Astrocyte of the spinal cord (primary cell): Measurements from ENCODE around the gene KRTAP5-7.

Source experiments
- DNase-seq: peaks from one replicate; pipeline ENCODE4 v3.0.0; 2011; ENCODE audit warnings: low read depth, low spot score
- H3K4me3 ChIP-seq: 2 replicates; pipeline ENCODE4 v1.5.1; 2011; ENCODE audit warnings: low read depth, mild to moderate bottlenecking, low read length, moderate library complexity
- in situ Hi-C: cut with HindIII; loops from 2 replicates; pipeline ENCODE4 v1.10.0; 2017; ENCODE audit warnings: low sequenced_read_pairs
- TF ChIP-seq, protein P1 (sequence below): IDR thresholded peaks from 2 replicates; pipeline ENCODE4 v1.5.1; 2012; ENCODE audit warnings: low read depth, mild to moderate bottlenecking, low read length, inconsistent platforms

Gene KRTAP5-7

DNA sequence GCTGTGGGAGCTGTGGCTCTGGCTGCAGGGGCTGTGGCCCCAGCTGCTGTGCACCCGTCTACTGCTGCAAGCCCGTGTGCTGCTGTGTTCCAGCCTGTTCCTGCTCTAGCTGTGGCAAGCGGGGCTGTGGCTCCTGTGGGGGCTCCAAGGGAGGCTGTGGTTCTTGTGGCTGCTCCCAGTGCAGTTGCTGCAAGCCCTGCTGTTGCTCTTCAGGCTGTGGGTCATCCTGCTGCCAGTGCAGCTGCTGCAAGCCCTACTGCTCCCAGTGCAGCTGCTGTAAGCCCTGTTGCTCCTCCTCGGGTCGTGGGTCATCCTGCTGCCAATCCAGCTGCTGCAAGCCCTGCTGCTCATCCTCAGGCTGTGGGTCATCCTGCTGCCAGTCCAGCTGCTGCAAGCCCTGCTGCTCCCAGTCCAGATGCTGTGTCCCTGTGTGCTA is 21.7 kb downstream of the KRTAP5-7 start:
- TF ChIP-seq, protein P1, sequence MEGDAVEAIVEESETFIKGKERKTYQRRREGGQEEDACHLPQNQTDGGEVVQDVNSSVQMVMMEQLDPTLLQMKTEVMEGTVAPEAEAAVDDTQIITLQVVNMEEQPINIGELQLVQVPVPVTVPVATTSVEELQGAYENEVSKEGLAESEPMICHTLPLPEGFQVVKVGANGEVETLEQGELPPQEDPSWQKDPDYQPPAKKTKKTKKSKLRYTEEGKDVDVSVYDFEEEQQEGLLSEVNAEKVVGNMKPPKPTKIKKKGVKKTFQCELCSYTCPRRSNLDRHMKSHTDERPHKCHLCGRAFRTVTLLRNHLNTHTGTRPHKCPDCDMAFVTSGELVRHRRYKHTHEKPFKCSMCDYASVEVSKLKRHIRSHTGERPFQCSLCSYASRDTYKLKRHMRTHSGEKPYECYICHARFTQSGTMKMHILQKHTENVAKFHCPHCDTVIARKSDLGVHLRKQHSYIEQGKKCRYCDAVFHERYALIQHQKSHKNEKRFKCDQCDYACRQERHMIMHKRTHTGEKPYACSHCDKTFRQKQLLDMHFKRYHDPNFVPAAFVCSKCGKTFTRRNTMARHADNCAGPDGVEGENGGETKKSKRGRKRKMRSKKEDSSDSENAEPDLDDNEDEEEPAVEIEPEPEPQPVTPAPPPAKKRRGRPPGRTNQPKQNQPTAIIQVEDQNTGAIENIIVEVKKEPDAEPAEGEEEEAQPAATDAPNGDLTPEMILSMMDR: no peak
- H3K4me3 ChIP-seq: no peak overlapping the region
- DNase-seq: no peak
- in situ Hi-C loops: no loop called here

DNA sequence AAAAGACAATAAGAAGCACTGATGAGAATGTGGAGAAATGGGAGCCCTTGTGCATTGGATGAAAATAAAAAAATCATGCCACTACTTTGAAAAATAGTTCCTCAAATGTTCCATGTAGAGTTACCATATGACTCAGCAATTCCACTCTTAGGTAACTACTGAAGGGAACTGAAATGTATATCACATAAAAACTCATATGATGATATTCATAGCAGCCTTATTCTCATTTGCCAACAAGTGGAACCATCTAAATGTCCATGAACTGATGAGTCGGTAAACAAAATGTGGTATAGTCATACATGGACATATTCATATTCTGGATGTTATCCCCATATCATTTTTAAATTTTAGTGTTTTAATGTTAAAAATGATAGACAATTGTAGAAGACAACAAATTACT is 24.6 kb downstream of the KRTAP5-7 start:
- in situ Hi-C loops: no loop called here

DNA sequence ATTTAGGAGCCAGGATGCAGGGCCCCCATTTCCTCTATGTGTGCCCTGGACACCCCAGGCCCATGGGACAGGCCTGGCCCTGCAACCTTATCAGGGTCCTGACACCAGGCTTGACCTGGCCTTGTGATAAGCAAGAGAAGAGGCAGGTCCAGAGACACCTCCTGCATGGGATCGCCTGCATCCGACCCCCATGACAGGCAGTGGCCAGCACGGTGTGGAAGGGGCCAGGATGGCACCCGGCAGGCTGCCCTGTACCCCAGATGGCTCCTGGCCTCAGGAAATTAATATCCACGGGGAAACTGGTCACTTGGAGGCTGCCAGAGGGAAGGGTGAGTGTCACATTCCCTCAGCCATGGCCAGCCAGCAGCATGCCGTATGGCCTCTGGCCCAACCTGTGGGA is 27.9 kb downstream of the KRTAP5-7 start:
- no peak overlapping the region for H3K4me3 ChIP-seq
- no peak for DNase-seq
- in situ Hi-C loops: no loop called here
- TF ChIP-seq, protein P1: no peak

More for the DNA sequence above, 24.6 kb downstream of the KRTAP5-7 start:
- no peak overlapping the region for H3K4me3 ChIP-seq
- TF ChIP-seq, protein P1: no peak
- no peak for DNase-seq

DNA sequence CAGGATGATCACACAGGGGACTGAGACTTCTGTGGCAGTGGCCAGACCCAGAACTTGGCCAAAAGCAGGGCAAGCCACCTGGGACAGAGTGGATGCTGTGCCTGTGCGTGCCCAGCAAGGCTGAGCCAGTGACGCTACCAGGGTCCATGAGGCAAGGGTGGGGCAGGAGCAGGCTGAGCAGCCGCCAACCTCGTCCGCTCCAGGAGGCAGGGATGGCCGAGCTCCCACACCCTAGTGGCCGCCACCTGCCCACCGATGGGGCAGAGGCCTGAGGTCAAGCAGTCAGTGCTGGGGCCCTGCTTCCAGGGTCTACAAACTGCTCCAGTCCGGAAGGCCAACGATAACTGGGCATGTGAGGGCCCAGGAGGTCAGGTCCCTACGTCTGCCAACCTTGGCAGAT is 28.4 kb downstream of the KRTAP5-7 start:
- no peak for DNase-seq
- TF ChIP-seq, protein P1: no peak
- H3K4me3 ChIP-seq: no peak overlapping the region
- in situ Hi-C loops: no loop called here

DNA sequence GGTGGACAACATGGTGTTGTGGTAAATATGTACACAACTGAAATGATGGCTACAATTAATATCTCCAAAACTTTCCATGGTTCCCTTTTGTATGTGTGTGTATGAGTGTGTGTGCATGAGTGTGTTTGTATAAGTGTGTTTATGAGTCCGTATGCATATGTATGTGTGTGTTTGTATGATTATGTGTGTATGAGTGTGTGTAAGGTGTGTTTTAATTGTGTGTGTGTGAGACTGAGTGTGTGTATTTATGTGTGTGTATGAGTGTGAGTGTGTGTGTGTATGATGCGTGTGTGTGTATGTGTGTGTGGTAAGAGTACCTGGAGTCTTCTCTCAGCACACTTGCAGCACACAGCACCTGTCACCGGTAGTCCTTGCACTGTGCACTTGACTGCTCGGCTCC is 29.0 kb downstream of the KRTAP5-7 start:
- in situ Hi-C loops: no loop called here

DNA sequence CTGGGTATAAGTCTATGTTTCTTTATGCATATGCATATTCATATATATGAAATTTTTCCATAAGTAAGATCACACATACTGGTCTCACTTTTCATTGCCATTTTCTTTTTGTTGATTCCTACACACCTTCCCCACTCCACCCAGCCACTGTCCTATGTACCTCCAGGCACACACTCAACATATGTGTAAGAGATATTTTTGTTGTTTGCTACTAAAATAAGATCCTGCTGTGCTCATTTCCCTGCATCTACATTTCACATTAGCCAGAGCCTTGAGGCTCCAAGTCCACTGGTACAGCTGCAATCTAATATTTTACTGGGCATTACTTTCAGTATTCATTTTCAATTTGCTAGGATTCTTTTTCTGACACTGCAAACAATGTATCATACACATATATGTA is 30.2 kb downstream of the KRTAP5-7 start:
- in situ Hi-C loops: no loop called here
- DNase-seq: no peak
- no peak overlapping the region for H3K4me3 ChIP-seq
- TF ChIP-seq, protein P1: no peak

More for the DNA sequence above, 29.0 kb downstream of the KRTAP5-7 start:
- TF ChIP-seq, protein P1: no peak
- no peak overlapping the region for H3K4me3 ChIP-seq
- no peak for DNase-seq

DNA sequence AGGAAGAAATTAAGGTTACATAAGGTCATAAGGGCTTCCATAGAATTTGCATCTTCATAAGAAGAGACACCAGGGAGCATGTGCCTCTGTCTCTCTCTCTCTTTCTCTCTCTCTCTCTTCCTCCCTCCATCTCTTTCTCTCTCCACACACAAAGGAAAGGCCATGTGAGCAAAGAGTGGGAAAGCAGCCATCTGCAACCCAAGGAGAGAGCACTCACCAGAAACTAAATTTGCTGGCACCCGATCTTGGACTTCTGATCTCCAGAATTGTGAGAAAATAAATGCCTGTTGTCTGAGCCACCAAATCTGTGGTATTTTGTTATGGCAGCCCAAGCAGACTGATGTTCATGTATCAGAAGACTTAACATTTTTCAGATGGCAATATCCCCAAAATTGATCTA is 31.9 kb downstream of the KRTAP5-7 start:
- H3K4me3 ChIP-seq: no peak overlapping the region
- in situ Hi-C loops: no loop called here
- TF ChIP-seq, protein P1: no peak
- no peak for DNase-seq
